Lower leg skin (tissue), 4 donors: ENCODE data around the gene AQP5. TPM values are rescaled to one million over a fixed set of nuclear protein-coding genes. Genes with fewer than 3 reads are reported as not detected.

Experiments
- DNase-seq, 2 donors: peaks; one replicate each; pipeline ENCODE4 v3.0.0-alpha.2; 2019; ENCODE audit warnings: low spot score in 2 of 2
- H3K4me3 ChIP-seq: fragments of 200-600 bp; sonication (generic); 2 replicates; pipeline ENCODE4 v1.5.1; 2017; ENCODE audit warnings: mild to moderate bottlenecking, low read depth; ENCODE audit not compliant: poor library complexity, severe bottlenecking
- CTCF ChIP-seq, 3 donors: fragments of 450-650 bp; IDR thresholded peaks; one replicate each; pipeline ENCODE4 v1.5.1; 2016; ENCODE audit warnings: antibody characterized with exemption in 3 of 3, mild to moderate bottlenecking in 3 of 3, moderate library complexity in 2 of 3
- POLR2A ChIP-seq, 2 donors: fragments of 450-650 bp; IDR thresholded peaks; one replicate each; pipeline ENCODE4 v1.6.1; 2016 to 2017; ENCODE audit warnings: antibody characterized with exemption in 2 of 2, mild to moderate bottlenecking in 1 of 2, moderate library complexity in 1 of 2
- WGBS, 2 donors: methylation state at CpG; one replicate each; pipeline ENCODE4 v1.1.5; 2018; 5-methylcytosine and 5-hydroxymethylcytosine counted together
- intact Hi-C: fragments of 100-400 bp; cut with DNase I; formaldehyde crosslinking; loops from one replicate; pipeline ENCODE4 v1.15.0; 2023; ENCODE audit warnings: low total_unique reads
- total RNA-seq, 4 donors: library from RNA; depleted of rRNA; stranded (reverse); fragments of >200 nt; gene quantifications; one replicate each; pipeline ENCODE4 v1.1.0, GENCODE V29; 2016

Gene AQP5
- total RNA-seq, 4 donors from 2014 or later = 48.4 to 332 (median 203) TPM

- WGBS, 2 donors = 75 to 78% methylated on average over 2 of the region's 2 CpGs
- TF ChIP-seq POLR2A (IDR thresholded peaks at IDR 0.05) (no peak), CTCF (IDR thresholded peaks at IDR 0.05) (no peak)
- DNase-seq = no peak
- H3K4me3 ChIP-seq = no peak overlapping the region
- intact Hi-C loops = no loop called here
Measured at GRCh38 chr12:50013361-50014147, 51.9 kb downstream of the AQP5 start.

GRCh38 chr12:50014342-50014741 lies 52.7 kb downstream of the AQP5 start:
- no peak overlapping the region for H3K4me3 ChIP-seq
- WGBS, 2 donors = 92 to 94% methylated on average over 3 of the region's 3 CpGs
- intact Hi-C loops = no loop called here
- DNase-seq = peak in 1 of 2 donors; percentile 14
- no peak for TF ChIP-seq POLR2A (IDR thresholded peaks at IDR 0.05)
- no peak for TF ChIP-seq CTCF (IDR thresholded peaks at IDR 0.05)

Other genes starting within 250 kb of the AQP5 start
- 100 to 1,000 TPM; 238 to 407 (median 319) TPM for gene TMBIM6, start 220.3 kb upstream of the AQP5 start, total RNA-seq
- 10 to 100 TPM in 1 of 4 donors, 1 to 10 TPM in 3; 6.1 to 12.9 (median 9.0) TPM for gene NCKAP5L, start 133.5 kb upstream of the AQP5 start, total RNA-seq
- 1 to 10 TPM; 3.2 to 7.4 (median 6.3) TPM for gene BCDIN3D, start 118.8 kb upstream of the AQP5 start, total RNA-seq
- gene FAIM2, start 58.0 kb upstream of the AQP5 start, total RNA-seq = under 1 TPM in 3 of 4 donors, not detected in 1; 0.08 to 0.91 (median 0.17) TPM
- gene AQP2, start 11.1 kb upstream of the AQP5 start, total RNA-seq = under 1 TPM in 1 of 4 donors, not detected in 3; 0.36 TPM
- gene AQP6, start 11.1 kb downstream of the AQP5 start, total RNA-seq = under 1 TPM in 2 of 4 donors, not detected in 2; 0.10 to 0.20 TPM
- gene RACGAP1, start 63.6 kb downstream of the AQP5 start, total RNA-seq = 10 to 100 TPM; 11.6 to 16.8 (median 15.9) TPM
- 1 to 10 TPM in 1 of 4 donors, under 1 TPM in 3; 0.25 to 1.4 (median 0.42) TPM for gene ASIC1, start 95.7 kb downstream of the AQP5 start, total RNA-seq
- gene SMARCD1, start 123.5 kb downstream of the AQP5 start, total RNA-seq = 10 to 100 TPM; 32.0 to 77.2 (median 45.1) TPM
- 10 to 100 TPM; 29.9 to 38.8 (median 36.7) TPM for gene GPD1, start 142.1 kb downstream of the AQP5 start, total RNA-seq
- 10 to 100 TPM; 29.0 to 52.1 (median 36.8) TPM for gene COX14, start 150.4 kb downstream of the AQP5 start, total RNA-seq
- 10 to 100 TPM; 31.8 to 34.5 (median 32.5) TPM for gene CERS5, start 205.5 kb downstream of the AQP5 start, total RNA-seq